Panc1 (cell line): Measurements from ENCODE around the gene TNFRSF25. TPM values are rescaled to one million over a fixed set of nuclear protein-coding genes. Genes with fewer than 3 reads are reported as not detected.

Experiments
- ATAC-seq: fragments of 200-7000 bp; cut with Tn5 transposase; 2 replicates; pipeline ENCODE4 v1.9.1; 2020; ENCODE audit warnings: mild to moderate bottlenecking, moderate library complexity
- BruUV-seq: library from RNA; stranded (reverse); fragments of 400-500 nt; replicated peaks from 2 replicates; lab custom pipeline; 2021; lab: Mats Ljungman, UMichigan
- CTCF ChIA-PET: fragments of 300-600 bp; sonication (Branson Sonifier 250); formaldehyde crosslinking; loops from one replicate; lab custom pipeline; 2022; ENCODE audit warnings: antibody characterized with exemption; lab: Charles Lee
- POLR2A ChIA-PET: fragments of 300-600 bp; sonication (Branson Sonifier 250); formaldehyde crosslinking; loops from one replicate; lab custom pipeline; 2022; ENCODE audit warnings: antibody characterized with exemption; lab: Charles Lee
- DNase-seq: peaks from one replicate; pipeline ENCODE4 v3.0.0-alpha.2; 2010; ENCODE audit warnings: low read depth, low spot score
- H3K27ac ChIP-seq: 2 replicates; pipeline ENCODE4 v1.5.1; 2011; ENCODE audit warnings: mild to moderate bottlenecking, low read length, inconsistent platforms
- H3K27me3 ChIP-seq: fragments of 200-500 bp; sonication (Bioruptor generic); 2 replicates; pipeline ENCODE4 v1.6.0; 2014; ENCODE audit warnings: low read length, inconsistent platforms; ENCODE audit not compliant: control insufficient read depth, insufficient read depth
- H3K36me3 ChIP-seq: fragments of 200-500 bp; sonication (Bioruptor generic); 2 replicates; pipeline ENCODE4 v1.5.1; 2014; ENCODE audit warnings: inconsistent platforms, mild to moderate bottlenecking, low read length, moderate library complexity; ENCODE audit not compliant: control insufficient read depth, insufficient read depth
- H3K4me1 ChIP-seq: 2 replicates; pipeline ENCODE4 v1.5.1; 2011; ENCODE audit warnings: inconsistent platforms, mild to moderate bottlenecking, low read length, moderate library complexity; ENCODE audit not compliant: control insufficient read depth, insufficient read depth
- H3K4me3 ChIP-seq, 2 experiments: 2 replicates each; pipeline ENCODE4 v1.5.1; 2011 to 2012; ENCODE audit warnings: low read depth in 2 of 2, low read length in 2 of 2, mild to moderate bottlenecking in 2 of 2, inconsistent platforms in 1 of 2, moderate library complexity in 1 of 2
- H3K9me3 ChIP-seq: fragments of 200-500 bp; sonication (Bioruptor generic); 2 replicates; pipeline ENCODE4 v1.5.1; 2014; ENCODE audit warnings: low read depth, mild to moderate bottlenecking, inconsistent platforms, low read length, moderate library complexity; ENCODE audit not compliant: control insufficient read depth, insufficient read depth
- POLR2AphosphoS5 ChIP-seq: IDR thresholded peaks from 2 replicates; pipeline ENCODE4 v1.6.1; 2012; ENCODE audit warnings: mild to moderate bottlenecking, low read depth, low read length, moderate library complexity
- SIN3A ChIP-seq: IDR thresholded peaks from 2 replicates; pipeline ENCODE4 v1.6.1; 2012; ENCODE audit warnings: low read depth, mild to moderate bottlenecking, low read length, moderate library complexity, borderline replicate concordance; ENCODE audit not compliant: insufficient read depth
- TCF7L2 ChIP-seq: IDR thresholded peaks from 2 replicates; pipeline ENCODE4 v1.6.1; 2011; ENCODE audit warnings: mild to moderate bottlenecking, low read depth, low read length, inconsistent platforms
- in situ Hi-C: cut with HindIII; loops from 2 replicates; pipeline ENCODE4 v1.10.0; 2016; ENCODE audit warnings: low sequenced_read_pairs, low pct_unique_long_range_greater_than_20kb
- intact Hi-C: fragments of 100-400 bp; cut with micrococcal nuclease; formaldehyde crosslinking; loops from one replicate; pipeline ENCODE4 v1.10.0; 2022; ENCODE audit not compliant: unreplicated experiment
- total RNA-seq: library from RNA; stranded (reverse); gene quantifications from one replicate; pipeline ENCODE4 v1.2.1, GENCODE V29; 2021; ENCODE audit not compliant: unreplicated experiment
- TF ChIP-seq, protein P1 (sequence below): fragments of 450-650 bp; IDR thresholded peaks from 2 replicates; pipeline ENCODE4 v1.5.1; 2017; ENCODE audit warnings: mild to moderate bottlenecking
- TF ChIP-seq, protein P2 (sequence below), 2 experiments: IDR thresholded peaks; 2 replicates each; pipeline ENCODE4 v1.6.1; 2011 to 2012; ENCODE audit warnings: low read depth in 2 of 2, control low read depth in 1 of 2, low read length in 1 of 2, mild to moderate bottlenecking in 1 of 2, moderate library complexity in 1 of 2; ENCODE audit not compliant: insufficient read depth in 1 of 2

TNFRSF25 gene
- total RNA-seq, 1 experiment from 2014 or later = 7.0 TPM

DNA sequence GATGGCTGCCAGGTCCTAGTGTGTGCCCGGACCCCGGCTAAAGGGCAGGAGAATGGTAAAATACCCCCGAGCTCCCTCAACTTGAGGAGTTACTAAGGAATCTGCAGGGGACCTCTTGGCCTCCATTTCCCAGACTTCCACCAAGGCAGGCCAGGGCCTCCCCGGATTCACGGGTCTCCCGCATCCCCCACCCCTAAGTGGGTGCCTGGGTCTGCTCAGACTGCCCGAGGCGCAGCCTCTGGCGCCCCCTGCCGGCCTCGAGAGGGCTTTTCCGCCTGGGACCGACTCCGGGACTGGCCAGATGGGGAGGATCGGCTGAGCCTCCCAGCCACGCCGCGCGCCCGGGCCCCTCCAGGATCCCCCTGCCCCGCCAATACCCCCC is 23.8 kb upstream of the TNFRSF25 start:
- peak; percentile 81 for ATAC-seq
- peak overlapping the region; percentile 85 to 98 for H3K4me3 ChIP-seq
- H3K27me3 ChIP-seq = no peaks in the 10 kb centered on the region
- peak overlapping the region; percentile 78 for H3K27ac ChIP-seq
- peaks cover 27% of the 10 kb centered on the region for H3K4me1 ChIP-seq
- no peaks in the 10 kb centered on the region for H3K9me3 ChIP-seq
- H3K36me3 ChIP-seq = no peaks in the 10 kb centered on the region; the same call in 1 of the 2 replicates
- no peak for DNase-seq
- in situ Hi-C loops (no loop called here), intact Hi-C loops (no loop called here)
- CTCF ChIA-PET = interaction anchor here (0.5 to 1.8 kb wide), 3 partner anchors 8 to 11 kb away, joined by 3 to 8 read pairs (median 5); no protein-coding TSS in a partner anchor
- no TSS peak for BruUV-seq
- TF ChIP-seq, protein P1, sequence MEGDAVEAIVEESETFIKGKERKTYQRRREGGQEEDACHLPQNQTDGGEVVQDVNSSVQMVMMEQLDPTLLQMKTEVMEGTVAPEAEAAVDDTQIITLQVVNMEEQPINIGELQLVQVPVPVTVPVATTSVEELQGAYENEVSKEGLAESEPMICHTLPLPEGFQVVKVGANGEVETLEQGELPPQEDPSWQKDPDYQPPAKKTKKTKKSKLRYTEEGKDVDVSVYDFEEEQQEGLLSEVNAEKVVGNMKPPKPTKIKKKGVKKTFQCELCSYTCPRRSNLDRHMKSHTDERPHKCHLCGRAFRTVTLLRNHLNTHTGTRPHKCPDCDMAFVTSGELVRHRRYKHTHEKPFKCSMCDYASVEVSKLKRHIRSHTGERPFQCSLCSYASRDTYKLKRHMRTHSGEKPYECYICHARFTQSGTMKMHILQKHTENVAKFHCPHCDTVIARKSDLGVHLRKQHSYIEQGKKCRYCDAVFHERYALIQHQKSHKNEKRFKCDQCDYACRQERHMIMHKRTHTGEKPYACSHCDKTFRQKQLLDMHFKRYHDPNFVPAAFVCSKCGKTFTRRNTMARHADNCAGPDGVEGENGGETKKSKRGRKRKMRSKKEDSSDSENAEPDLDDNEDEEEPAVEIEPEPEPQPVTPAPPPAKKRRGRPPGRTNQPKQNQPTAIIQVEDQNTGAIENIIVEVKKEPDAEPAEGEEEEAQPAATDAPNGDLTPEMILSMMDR = peak; percentile 99
- TF ChIP-seq, protein P2, sequence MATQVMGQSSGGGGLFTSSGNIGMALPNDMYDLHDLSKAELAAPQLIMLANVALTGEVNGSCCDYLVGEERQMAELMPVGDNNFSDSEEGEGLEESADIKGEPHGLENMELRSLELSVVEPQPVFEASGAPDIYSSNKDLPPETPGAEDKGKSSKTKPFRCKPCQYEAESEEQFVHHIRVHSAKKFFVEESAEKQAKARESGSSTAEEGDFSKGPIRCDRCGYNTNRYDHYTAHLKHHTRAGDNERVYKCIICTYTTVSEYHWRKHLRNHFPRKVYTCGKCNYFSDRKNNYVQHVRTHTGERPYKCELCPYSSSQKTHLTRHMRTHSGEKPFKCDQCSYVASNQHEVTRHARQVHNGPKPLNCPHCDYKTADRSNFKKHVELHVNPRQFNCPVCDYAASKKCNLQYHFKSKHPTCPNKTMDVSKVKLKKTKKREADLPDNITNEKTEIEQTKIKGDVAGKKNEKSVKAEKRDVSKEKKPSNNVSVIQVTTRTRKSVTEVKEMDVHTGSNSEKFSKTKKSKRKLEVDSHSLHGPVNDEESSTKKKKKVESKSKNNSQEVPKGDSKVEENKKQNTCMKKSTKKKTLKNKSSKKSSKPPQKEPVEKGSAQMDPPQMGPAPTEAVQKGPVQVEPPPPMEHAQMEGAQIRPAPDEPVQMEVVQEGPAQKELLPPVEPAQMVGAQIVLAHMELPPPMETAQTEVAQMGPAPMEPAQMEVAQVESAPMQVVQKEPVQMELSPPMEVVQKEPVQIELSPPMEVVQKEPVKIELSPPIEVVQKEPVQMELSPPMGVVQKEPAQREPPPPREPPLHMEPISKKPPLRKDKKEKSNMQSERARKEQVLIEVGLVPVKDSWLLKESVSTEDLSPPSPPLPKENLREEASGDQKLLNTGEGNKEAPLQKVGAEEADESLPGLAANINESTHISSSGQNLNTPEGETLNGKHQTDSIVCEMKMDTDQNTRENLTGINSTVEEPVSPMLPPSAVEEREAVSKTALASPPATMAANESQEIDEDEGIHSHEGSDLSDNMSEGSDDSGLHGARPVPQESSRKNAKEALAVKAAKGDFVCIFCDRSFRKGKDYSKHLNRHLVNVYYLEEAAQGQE (IDR thresholded peaks at IDR 0.05; ENCODE audit: insufficient read depth in 1 of 2, low read depth in 2 of 2, low read length in 1 of 2) = no peak
- TF ChIP-seq SIN3A = no peak
- POLR2A ChIA-PET = no interaction called here

DNA sequence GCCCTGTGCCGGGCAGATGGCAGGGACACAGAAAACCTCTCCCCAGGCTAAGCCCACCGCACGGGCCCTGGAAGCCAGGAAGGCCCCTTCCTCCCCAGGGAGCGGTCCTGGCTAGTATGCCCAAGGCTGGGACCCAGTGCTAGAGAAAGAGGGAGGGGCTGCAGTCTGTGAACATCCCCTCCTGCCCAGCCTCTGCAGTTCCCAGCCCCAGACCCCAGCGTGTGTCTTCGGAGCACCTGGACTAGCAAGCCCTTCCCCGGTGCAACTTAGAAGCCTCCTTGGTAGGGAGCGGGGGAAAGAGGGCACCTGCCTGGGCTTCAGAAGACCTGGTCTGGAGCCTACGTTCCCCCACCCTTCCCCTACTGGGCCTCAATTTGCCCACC is 23.4 kb upstream of the TNFRSF25 start:
- peaks cover 27% of the 10 kb centered on the region for H3K4me1 ChIP-seq
- DNase-seq = no peak
- ATAC-seq = no peak
- ChIA-PET CTCF (interaction anchor here (0.5 to 1.8 kb wide), 3 partner anchors 8 to 11 kb away, joined by 3 to 8 read pairs (median 5); no protein-coding TSS in a partner anchor), POLR2A (no interaction called here)
- BruUV-seq = no TSS peak
- H3K4me3 ChIP-seq = peak overlapping the region; percentile 85 to 98; a peak in 3 of 4 replicates
- H3K9me3 ChIP-seq = no peaks in the 10 kb centered on the region
- intact Hi-C loops = no loop called here
- TF ChIP-seq TCF7L2 = no peak
- H3K27me3 ChIP-seq = no peaks in the 10 kb centered on the region
- in situ Hi-C loops = no loop called here
- H3K36me3 ChIP-seq = no peaks in the 10 kb centered on the region; the same call in 1 of the 2 replicates
- H3K27ac ChIP-seq = no peak overlapping the region

DNA sequence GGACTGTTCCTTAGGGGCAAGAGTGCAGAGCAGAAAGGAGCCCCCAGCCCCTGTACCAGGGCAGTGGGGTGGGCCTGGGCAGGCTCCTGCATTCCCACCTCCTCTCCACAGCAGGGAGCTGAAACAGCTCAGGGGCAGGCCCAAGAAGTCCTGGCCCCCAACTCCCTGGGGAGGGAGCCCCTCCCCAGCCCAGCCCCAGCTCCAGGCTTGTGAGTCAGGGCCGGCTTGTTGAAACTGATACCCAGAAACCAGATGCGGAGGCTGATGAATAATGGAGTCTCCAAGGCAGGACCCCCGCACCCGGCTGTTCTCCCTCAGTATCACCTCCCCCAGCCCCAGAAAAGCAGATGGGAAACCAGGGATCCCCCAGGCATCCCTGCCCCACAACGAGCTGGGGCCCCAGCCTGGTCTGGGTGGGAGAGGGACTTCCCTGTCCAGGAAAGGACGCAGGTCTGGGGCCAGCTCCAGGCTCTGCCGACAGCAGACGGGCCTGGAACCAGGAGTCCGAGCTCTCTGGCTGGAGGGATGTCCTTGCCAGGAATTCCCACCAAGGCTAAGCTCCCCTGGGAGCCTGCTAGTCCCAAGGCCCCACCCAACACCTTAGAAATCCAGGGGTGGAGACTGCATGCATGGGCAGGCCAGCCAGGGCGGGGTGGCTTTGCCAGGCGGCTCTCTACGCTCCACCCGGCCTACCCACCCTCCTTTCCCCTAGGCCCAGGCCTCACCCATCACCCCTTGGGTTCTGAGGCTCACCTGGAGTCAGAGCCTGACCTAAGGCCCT is 22.8 kb upstream of the TNFRSF25 start:
- peak overlapping the region in 1 of 2 experiments; percentile 98; a peak in 2 of 4 replicates for H3K4me3 ChIP-seq
- H3K36me3 ChIP-seq = no peaks in the 10 kb centered on the region; the same call in 1 of the 2 replicates
- no peaks in the 10 kb centered on the region for H3K27me3 ChIP-seq
- DNase-seq (no peak), ATAC-seq (no peak)
- intact Hi-C loops (no loop called here), in situ Hi-C loops (no loop called here)
- H3K4me1 ChIP-seq = peaks cover 27% of the 10 kb centered on the region
- CTCF ChIA-PET = interaction anchor here (0.5 to 1.8 kb wide), 4 partner anchors 7 to 14 kb away, joined by 3 to 10 read pairs (median 6); no protein-coding TSS in a partner anchor
- no TSS peak for BruUV-seq
- no peak overlapping the region for H3K27ac ChIP-seq
- no peak for TF ChIP-seq TCF7L2
- no peak for TF ChIP-seq SIN3A
- TF ChIP-seq, protein P1 = no peak
- TF ChIP-seq, protein P2 (IDR thresholded peaks at IDR 0.05; ENCODE audit: insufficient read depth in 1 of 2, low read depth in 2 of 2, low read length in 1 of 2) = no peak
- no peak for TF ChIP-seq POLR2AphosphoS5
- POLR2A ChIA-PET = no interaction called here
- H3K9me3 ChIP-seq = no peaks in the 10 kb centered on the region
